Endothelial cell of umbilical vein (primary cell): ENCODE measurements around the gene NDUFA8. TPM values are rescaled to one million over a fixed set of nuclear protein-coding genes. Genes with fewer than 3 reads are reported as not detected.

Experiments used
- BruUV-seq: library from RNA; stranded (reverse); fragments of 400-500 nt; replicated peaks from 2 replicates; lab custom pipeline; 2021; lab: Mats Ljungman, UMichigan
- CTCF ChIA-PET: fragments of 300-600, 350-600 bp; sonication (Branson Sonifier 250); formaldehyde crosslinking; loops from one replicate; lab custom pipeline; 2021; ENCODE audit warnings: antibody characterized with exemption, inconsistent platforms; lab: Charles Lee
- POLR2A ChIA-PET: fragments of 300-600, 350-600 bp; sonication (Branson Sonifier 250); formaldehyde crosslinking; loops from one replicate; lab custom pipeline; 2021; ENCODE audit warnings: antibody characterized with exemption, inconsistent platforms; lab: Charles Lee
- DNase-seq: peaks from one replicate; pipeline ENCODE4 v3.0.0-alpha.2; 2011; ENCODE audit warnings: low read depth, low spot score
- FAIRE-seq: peaks from 2 replicates; lab custom pipeline; 2011; peaks lifted over from hg19 to GRCh38; lab: Jason Lieb, UNC
- H2AFZ ChIP-seq: 2 replicates; pipeline ENCODE4 v1.6.0; 2012; ENCODE audit warnings: low read depth, low read length, control low read depth, inconsistent platforms
- H3K27ac ChIP-seq: 2 replicates; pipeline ENCODE4 v1.5.1; 2011; ENCODE audit warnings: low read depth, mild to moderate bottlenecking, control low read depth, low read length, moderate library complexity; ENCODE audit not compliant: insufficient read depth
- H3K27me3 ChIP-seq, 2 experiments: 2 replicates each; pipeline versions ENCODE4 v1.6.0 to v1.6.1; 2011; ENCODE audit warnings: low read length in 2 of 2, mixed read lengths in 1 of 2; ENCODE audit not compliant: control insufficient read depth in 2 of 2, insufficient read depth in 2 of 2
- H3K36me3 ChIP-seq, 2 experiments: 2 replicates in 1 of 2; 3 replicates in 1 of 2; pipeline ENCODE4 v1.5.1; 2011; ENCODE audit warnings: low read length in 2 of 2, mild to moderate bottlenecking in 1 of 2, moderate library complexity in 1 of 2; ENCODE audit not compliant: control insufficient read depth in 2 of 2, insufficient read depth in 2 of 2; ENCODE audit errors: extremely low read depth in 1 of 2
- H3K4me1 ChIP-seq: 3 replicates; pipeline ENCODE4 v1.5.1; 2011; ENCODE audit warnings: mild to moderate bottlenecking, low read length; ENCODE audit not compliant: control insufficient read depth, insufficient read depth; ENCODE audit errors: extremely low read depth
- H3K4me2 ChIP-seq: 2 replicates; pipeline ENCODE4 v1.6.1; 2011; ENCODE audit warnings: low read length, control low read depth, mixed read lengths; ENCODE audit not compliant: insufficient read depth
- H3K4me3 ChIP-seq, 3 experiments: fragments of 200-600 bp in 1 of 3; sonication (generic), shearing (Covaris generic) in 1 of 3; replicated peaks in 1 of 3; 2 replicates each; pipeline ENCODE4 v1.5.1; 2011 to 2016; ENCODE audit warnings: control low read depth in 3 of 3, low read length in 3 of 3, mild to moderate bottlenecking in 2 of 3, inconsistent platforms in 1 of 3, low read depth in 1 of 3, moderate library complexity in 1 of 3; ENCODE audit not compliant: insufficient read depth in 1 of 3
- H3K79me2 ChIP-seq: 2 replicates; pipeline ENCODE4 v1.6.0; 2012; ENCODE audit warnings: low read length, inconsistent platforms; ENCODE audit not compliant: control insufficient read depth, insufficient read depth
- H3K9ac ChIP-seq: replicated peaks from 2 replicates; pipeline ENCODE3; 2011; ENCODE audit warnings: low read length, control low read depth; ENCODE audit not compliant: insufficient read depth; ENCODE audit errors: extremely low read depth
- H3K9me1 ChIP-seq: replicated peaks from 3 replicates; pipeline ENCODE4 v1.6.0; 2011; ENCODE audit warnings: mild to moderate bottlenecking, low read length; ENCODE audit not compliant: control insufficient read depth, insufficient read depth; ENCODE audit errors: extremely low read depth
- H3K9me3 ChIP-seq: replicated peaks from 2 replicates; pipeline ENCODE4 v1.5.1; 2012; ENCODE audit warnings: low read length, inconsistent platforms; ENCODE audit not compliant: control insufficient read depth, insufficient read depth
- H4K20me1 ChIP-seq: replicated peaks from 2 replicates; pipeline ENCODE3; 2011; ENCODE audit warnings: mild to moderate bottlenecking, low read length; ENCODE audit not compliant: control insufficient read depth, insufficient read depth; ENCODE audit errors: extremely low read depth
- CTCF ChIP-seq, 2 donors: IDR thresholded peaks; 1 replicate in 1 of 2; 2 replicates in 1 of 2; pipeline ENCODE4 v1.5.1; 2011; ENCODE audit warnings: low read length in 2 of 2, mild to moderate bottlenecking in 2 of 2, moderate library complexity in 2 of 2, control low read depth in 1 of 2, inconsistent platforms in 1 of 2, low read depth in 1 of 2; ENCODE audit not compliant: insufficient read depth in 1 of 2; ENCODE audit errors: extremely low read depth in 1 of 2
- EZH2 ChIP-seq: IDR thresholded peaks from 2 replicates; pipeline ENCODE4 v1.6.1; 2012; ENCODE audit warnings: borderline replicate concordance, low read depth, mild to moderate bottlenecking, moderate library complexity, low read length, inconsistent platforms; ENCODE audit not compliant: severe bottlenecking
- MYC ChIP-seq: IDR thresholded peaks from one replicate; pipeline ENCODE4 v1.6.1; 2011; ENCODE audit warnings: mild to moderate bottlenecking, low read depth, low read length
- dilution Hi-C: fragments of 300-500 bp; cut with MboI; formaldehyde crosslinking; loops from one replicate; pipeline ENCODE4 v1.15.0; 2019; ENCODE audit warnings: low sequenced_read_pairs; ENCODE audit not compliant: extremely low pct_ligation_motif_present
- intact Hi-C: fragments of 100-400 bp; cut with micrococcal nuclease; formaldehyde crosslinking; loops from one replicate; pipeline ENCODE4 v1.10.0; 2022
- polyA plus RNA-seq, 4 experiments: library from polyadenylated mRNA; depleted of rRNA in 3 of 4; stranded (reverse) in 3 of 4; unstranded in 1 of 4; fragments of >200 nt; gene quantifications; 2 replicates each; pipeline versions ENCODE4 v1.2.1 to v1.2.3, GENCODE V29; 2011 to 2012; ENCODE audit warnings: missing spikeins in 1 of 4
- total RNA-seq: library from RNA; stranded (reverse); gene quantifications from 2 replicates; pipeline ENCODE4 v1.2.3, GENCODE V29; 2021
- TF ChIP-seq, protein P1 (sequence below): IDR thresholded peaks from 2 replicates; pipeline ENCODE4 v1.6.1; 2011; ENCODE audit not compliant: insufficient read depth, insufficient read length

Gene NDUFA8
- total and polyA plus RNA-seq, 2 donors (not counting 3 experiments of a cell fraction or from before 2014, with no cell fraction given), result 68.2 to 100 TPM

GRCh38 chr9:122099271-122099869 is 60.2 kb downstream of the NDUFA8 start:
- peak; percentile 78 for FAIRE-seq
- BruUV-seq, result no TSS peak
- H3K9me1 ChIP-seq, result no peaks in the 10 kb centered on the region
- CTCF ChIA-PET, result interaction anchor here (0.6 to 5.4 kb wide), 73 partner anchors 10 to 1250 kb away, joined by 3 to 331 read pairs (median 4); partner anchors contain the start of genes LHX6, MRRF, OR1J1 and PTGS1
- H2AFZ ChIP-seq, result no peak overlapping the region
- TF ChIP-seq EZH2, result no peak
- no peak for TF ChIP-seq MYC
- TF ChIP-seq, protein P1, sequence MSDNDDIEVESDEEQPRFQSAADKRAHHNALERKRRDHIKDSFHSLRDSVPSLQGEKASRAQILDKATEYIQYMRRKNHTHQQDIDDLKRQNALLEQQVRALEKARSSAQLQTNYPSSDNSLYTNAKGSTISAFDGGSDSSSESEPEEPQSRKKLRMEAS, result no peak
- TF ChIP-seq CTCF (IDR thresholded peaks at IDR 0.05; ENCODE audit: extremely low read depth in 1 of 2, insufficient read depth in 1 of 2, low read depth in 1 of 2, low read length in 2 of 2), result peak; percentile 77 to 85
- dilution Hi-C loops, result no loop called here
- peak; percentile 60 for DNase-seq
- no peak overlapping the region for H3K9ac ChIP-seq
- POLR2A ChIA-PET, result interaction anchor here (1.2 kb wide), 1 partner anchor 594 kb away, joined by 3 read pairs; no protein-coding TSS in a partner anchor
- intact Hi-C loops, result loop anchor here (1.0 to 5.0 kb wide), 5 partner anchors 24 to 711 kb away; no protein-coding TSS in a partner anchor
- H3K4me3 ChIP-seq, result no peak overlapping the region
- H4K20me1 ChIP-seq, result no peaks in the 10 kb centered on the region
- H3K4me2 ChIP-seq, result no peak overlapping the region
- no peaks in the 10 kb centered on the region for H3K79me2 ChIP-seq
- H3K27ac ChIP-seq, result no peak overlapping the region
- no peaks in the 10 kb centered on the region for H3K4me1 ChIP-seq
- H3K27me3 ChIP-seq, result peaks cover 0 to 2% of the 10 kb centered on the region in 2 experiments
- no peaks in the 10 kb centered on the region for H3K36me3 ChIP-seq
- H3K9me3 ChIP-seq, result no peaks in the 10 kb centered on the region
